A549 (cell line): ENCODE results near the gene CTAG1B.

Experiments
- CTCF ChIP-seq: fragments of >200 bp; sonication (Bioruptor Twin); formaldehyde crosslinking; IDR thresholded peaks from 3 replicates; pipeline ENCODE4 v1.5.1; 2016
- EHF ChIP-seq: fragments of 250-450 bp; sonication (Bioruptor Pico); IDR thresholded peaks from 2 replicates; pipeline ENCODE4 v1.5.0; 2020; ENCODE audit warnings: mild to moderate bottlenecking
- FOXS1 ChIP-seq: fragments of 250-450 bp; sonication (Bioruptor Pico); IDR thresholded peaks from 2 replicates; pipeline ENCODE4 v1.5.0; 2020; ENCODE audit warnings: mild to moderate bottlenecking, moderate library complexity
- HMGXB4 ChIP-seq: fragments of 250-450 bp; sonication (Bioruptor Pico); IDR thresholded peaks from 2 replicates; pipeline ENCODE4 v1.5.0; 2021; ENCODE audit warnings: mild to moderate bottlenecking, moderate library complexity, borderline replicate concordance
- ZFP36 ChIP-seq: fragments of 450-650 bp; IDR thresholded peaks from 2 replicates; pipeline ENCODE4 v1.6.1; 2014; ENCODE audit warnings: borderline replicate concordance; ENCODE audit not compliant: partially characterized antibody

GRCh38 chrX:154654925-154655324, 35.8 kb upstream of the CTAG1B start:
- TF ChIP-seq FOXS1 (no peak), CTCF (no peak), ZFP36 (no peak), EHF (CRISPR knock-in tag) (no peak), HMGXB4 (CRISPR knock-in tag) (no peak)
